ENCODE results near the gene ZNF18. TPM values are rescaled to one million over a fixed set of nuclear protein-coding genes. Genes with fewer than 3 reads are reported as not detected.
"Not testable (repeated sequence)": the region's sequence is repeated elsewhere in the genome, so short reads cannot be mapped to it uniquely, and the experiment has no call there.

ZNF18 gene
- total RNA-seq, 8 experiments from 2014 or later, result 7.6 to 18.2 (median 12.3) TPM

- H3K27ac ChIP-seq, result no peak overlapping the region
- no peak for ATAC-seq (replicated peaks in 6 of 8)
- in situ Hi-C loops (cut with MboI; ENCODE audit: low pct_unique_long_range_greater_than_20kb in 2 of 9, low sequenced_read_pairs in 9 of 9, unreplicated experiment in 9 of 9), result loop anchor here in 1 of 9 experiments (25.0 kb wide), 1 partner anchor 1267 kb away; no protein-coding TSS in a partner anchor
- 73 to 100% (median 93%) methylated on average over 1 to 3 of the region's 3 CpGs; no CpG with 5 or more reads in 2 of the 10 experiments for WGBS, 10 experiments
- H3K4me1 ChIP-seq (replicated peaks in 1 of 2), result no peaks in the 10 kb centered on the region
- no peak overlapping the region for H3K4me3 ChIP-seq
These were observed 17.5 kb downstream of the ZNF18 start for GRCh38 chr17:11979795-11980194.

GRCh38 chr17:11972741-11973140 lies 24.5 kb downstream of the ZNF18 start:
- in situ Hi-C loops (cut with MboI; ENCODE audit: low pct_unique_long_range_greater_than_20kb in 2 of 9, low sequenced_read_pairs in 9 of 9, unreplicated experiment in 9 of 9); H3K4me1 ChIP-seq (replicated peaks in 1 of 2); ATAC-seq (replicated peaks in 6 of 8); H3K27ac ChIP-seq; H3K4me3 ChIP-seq: not testable (repeated sequence)
- WGBS, 10 experiments, result no CpG with 5 or more reads among the region's 19 CpGs

- no peak for ATAC-seq (replicated peaks in 6 of 8)
- in situ Hi-C loops (cut with MboI; ENCODE audit: low pct_unique_long_range_greater_than_20kb in 2 of 9, low sequenced_read_pairs in 9 of 9, unreplicated experiment in 9 of 9), result no loop called here
- WGBS, 10 experiments, result 83 to 100% methylated on average over 1 to 2 of the region's 2 CpGs; no CpG with 5 or more reads in 8 of the 10 experiments
- Histone ChIP-seq H3K4me3 (no peak overlapping the region), H3K27ac (no peak overlapping the region), H3K4me1 (replicated peaks in 1 of 2) (no peaks in the 10 kb centered on the region)
These were observed 27.7 kb downstream of the ZNF18 start for GRCh38 chr17:11969565-11969964.

- H3K27ac ChIP-seq, result no peak overlapping the region
- in situ Hi-C loops (cut with MboI; ENCODE audit: low pct_unique_long_range_greater_than_20kb in 2 of 9, low sequenced_read_pairs in 9 of 9, unreplicated experiment in 9 of 9), result no loop called here
- no peaks in the 10 kb centered on the region for H3K4me1 ChIP-seq (replicated peaks in 1 of 2)
- ATAC-seq (replicated peaks in 6 of 8), result no peak
- H3K4me3 ChIP-seq, result no peak overlapping the region
These were observed 42.3 kb downstream of the ZNF18 start for GRCh38 chr17:11954936-11955335.

GRCh38 chr17:11953924-11954323 lies 43.4 kb downstream of the ZNF18 start:
- WGBS, 10 experiments, result 40 to 100% (median 95%) methylated on average over 1 of the region's 1 CpG
- no peak overlapping the region for H3K4me3 ChIP-seq
- H3K27ac ChIP-seq, result no peak overlapping the region
- ATAC-seq (replicated peaks in 6 of 8), result no peak
- in situ Hi-C loops (cut with MboI; ENCODE audit: low pct_unique_long_range_greater_than_20kb in 2 of 9, low sequenced_read_pairs in 9 of 9, unreplicated experiment in 9 of 9), result no loop called here
- H3K4me1 ChIP-seq (replicated peaks in 1 of 2), result no peaks in the 10 kb centered on the region

GRCh38 chr17:11952610-11953009 lies 44.7 kb downstream of the ZNF18 start:
- in situ Hi-C loops (cut with MboI; ENCODE audit: low pct_unique_long_range_greater_than_20kb in 2 of 9, low sequenced_read_pairs in 9 of 9, unreplicated experiment in 9 of 9), result no loop called here
- no peak overlapping the region for H3K27ac ChIP-seq
- ATAC-seq (replicated peaks in 6 of 8), result no peak
- H3K4me1 ChIP-seq (replicated peaks in 1 of 2), result no peaks in the 10 kb centered on the region
- 59 to 100% (median 96%) methylated on average over 1 to 3 of the region's 3 CpGs; no CpG with 5 or more reads in 2 of the 10 experiments for WGBS, 10 experiments
- no peak overlapping the region for H3K4me3 ChIP-seq

- no peaks in the 10 kb centered on the region for H3K4me1 ChIP-seq (replicated peaks in 1 of 2)
- H3K4me3 ChIP-seq, result no peak overlapping the region
- 0 to 92% (median 71%) methylated on average over 1 to 7 of the region's 7 CpGs; no CpG with 5 or more reads in 2 of the 10 experiments for WGBS, 10 experiments
- no peak for ATAC-seq (replicated peaks in 6 of 8)
- H3K27ac ChIP-seq, result no peak overlapping the region
- in situ Hi-C loops (cut with MboI; ENCODE audit: low pct_unique_long_range_greater_than_20kb in 2 of 9, low sequenced_read_pairs in 9 of 9, unreplicated experiment in 9 of 9), result no loop called here
These were observed 46.3 kb downstream of the ZNF18 start for GRCh38 chr17:11950771-11951519.

GRCh38 chr17:11949571-11949970 lies 47.7 kb downstream of the ZNF18 start:
- not testable (repeated sequence) for ATAC-seq (replicated peaks in 6 of 8); H3K27ac ChIP-seq; H3K4me3 ChIP-seq; H3K4me1 ChIP-seq (replicated peaks in 1 of 2)
- in situ Hi-C loops (cut with MboI; ENCODE audit: low pct_unique_long_range_greater_than_20kb in 2 of 9, low sequenced_read_pairs in 9 of 9, unreplicated experiment in 9 of 9), result loop anchor here in 2 of 9 experiments (25.0 kb wide), 2 partner anchors 1062 to 1087 kb away; no protein-coding TSS in a partner anchor
- WGBS, 10 experiments, result 43 to 60% methylated on average over 1 of the region's 1 CpG; no CpG with 5 or more reads in 8 of the 10 experiments

- ATAC-seq (replicated peaks in 6 of 8), result peak in 3 of 8 experiments; percentile 55 to 67 (median 66)
- in situ Hi-C loops (cut with MboI; ENCODE audit: low pct_unique_long_range_greater_than_20kb in 2 of 9, low sequenced_read_pairs in 9 of 9, unreplicated experiment in 9 of 9), result loop anchor here in 2 of 9 experiments (25.0 kb wide), 2 partner anchors 1061 to 1086 kb away; no protein-coding TSS in a partner anchor
- WGBS, 10 experiments, result 0 to 100% (median 73%) methylated on average over 1 to 3 of the region's 6 CpGs; no CpG with 5 or more reads in 4 of the 10 experiments
- Histone ChIP-seq H3K27ac (no peak overlapping the region), H3K4me3 (no peak overlapping the region), H3K4me1 (replicated peaks in 1 of 2) (peaks cover 0 to 5% of the 10 kb centered on the region in 2 donors)
These were observed 48.5 kb downstream of the ZNF18 start for GRCh38 chr17:11948789-11949188.

GRCh38 chr17:11944587-11944986 lies 52.7 kb downstream of the ZNF18 start:
- Histone ChIP-seq H3K27ac (no peak overlapping the region), H3K4me3 (no peak overlapping the region), H3K4me1 (replicated peaks in 1 of 2) (peaks cover 0 to 8% of the 10 kb centered on the region in 2 donors)
- ATAC-seq (replicated peaks in 6 of 8), result peak in 2 of 8 experiments; percentile 25 to 37
- 25 to 100% (median 87%) methylated on average over 1 to 3 of the region's 3 CpGs; no CpG with 5 or more reads in 1 of the 10 experiments for WGBS, 10 experiments
- in situ Hi-C loops (cut with MboI; ENCODE audit: low pct_unique_long_range_greater_than_20kb in 2 of 9, low sequenced_read_pairs in 9 of 9, unreplicated experiment in 9 of 9), result loop anchor here in 2 of 9 experiments (25.0 kb wide), 2 partner anchors 1057 to 1082 kb away; no protein-coding TSS in a partner anchor

- ATAC-seq (replicated peaks in 6 of 8), result peak in 4 of 8 experiments; percentile 27 to 74 (median 30)
- in situ Hi-C loops (cut with MboI; ENCODE audit: low pct_unique_long_range_greater_than_20kb in 2 of 9, low sequenced_read_pairs in 9 of 9, unreplicated experiment in 9 of 9), result loop anchor here in 2 of 9 experiments (25.0 kb wide), 2 partner anchors 1057 to 1082 kb away; no protein-coding TSS in a partner anchor
- Histone ChIP-seq H3K4me3 (no peak overlapping the region), H3K4me1 (replicated peaks in 1 of 2) (peaks cover 0 to 8% of the 10 kb centered on the region in 2 donors), H3K27ac (no peak overlapping the region)
- 0 to 78% (median 39%) methylated on average over 2 to 7 of the region's 7 CpGs for WGBS, 10 experiments
These were observed 53.4 kb downstream of the ZNF18 start for GRCh38 chr17:11943759-11944347.

- in situ Hi-C loops (cut with MboI; ENCODE audit: low pct_unique_long_range_greater_than_20kb in 2 of 9, low sequenced_read_pairs in 9 of 9, unreplicated experiment in 9 of 9), result loop anchor here in 2 of 9 experiments (25.0 kb wide), 2 partner anchors 1056 to 1081 kb away; no protein-coding TSS in a partner anchor
- H3K4me3 ChIP-seq; ATAC-seq (replicated peaks in 6 of 8): not testable (repeated sequence)
These were observed 54.2 kb downstream of the ZNF18 start for GRCh38 chr17:11943086-11943485.

GRCh38 chr17:11940904-11941303 lies 56.4 kb downstream of the ZNF18 start:
- no peak for ATAC-seq (replicated peaks in 6 of 8)
- in situ Hi-C loops (cut with MboI; ENCODE audit: low pct_unique_long_range_greater_than_20kb in 2 of 9, low sequenced_read_pairs in 9 of 9, unreplicated experiment in 9 of 9), result loop anchor here in 2 of 9 experiments (25.0 kb wide), 2 partner anchors 1054 to 1079 kb away; no protein-coding TSS in a partner anchor
- Histone ChIP-seq H3K4me1 (replicated peaks in 1 of 2) (peaks cover 0 to 8% of the 10 kb centered on the region in 2 donors), H3K27ac (no peak overlapping the region), H3K4me3 (no peak overlapping the region)
- 19 to 100% (median 54%) methylated on average over 1 to 2 of the region's 2 CpGs; no CpG with 5 or more reads in 2 of the 10 experiments for WGBS, 10 experiments

More at GRCh38 chr17:11943086-11943485, 54.2 kb downstream of the ZNF18 start:
- not testable (repeated sequence) for H3K4me1 ChIP-seq (replicated peaks in 1 of 2); H3K27ac ChIP-seq
- WGBS, 10 experiments, result 0 to 100% (median 93%) methylated on average over 1 to 9 of the region's 11 CpGs; no CpG with 5 or more reads in 5 of the 10 experiments
